Measurements from ENCODE around the gene KCNJ6. TPM values are rescaled to one million over a fixed set of nuclear protein-coding genes. Genes with fewer than 3 reads are reported as not detected.

KCNJ6 gene
- total and polyA plus RNA-seq, 2 of the 8 experiments (the other 6 are each of a cell fraction or from before 2014, with no cell fraction given), result 0.51 to 1.2 TPM

DNA sequence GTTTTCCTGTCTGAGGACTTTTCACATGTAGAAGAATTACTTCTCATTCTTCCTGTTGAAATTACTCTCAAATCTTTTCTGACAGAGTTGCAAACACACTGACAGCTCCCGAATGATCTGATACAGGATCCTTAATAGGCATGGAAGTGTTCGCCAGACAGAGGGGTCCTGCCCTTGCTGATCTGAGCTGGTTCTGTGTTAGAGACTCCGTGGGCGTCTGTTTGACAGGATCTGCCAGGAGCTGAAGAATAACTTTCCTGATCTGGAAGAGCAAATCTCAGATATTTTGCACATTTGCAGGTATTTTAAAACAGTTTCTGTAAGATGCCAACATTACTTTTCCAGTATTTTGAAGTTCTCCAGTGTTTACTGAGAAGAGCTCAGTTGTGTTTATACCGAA is 347.3 kb downstream of the KCNJ6 start:
- Histone ChIP-seq H3K18ac (ENCODE audit: extremely low read depth, low read length) (no peak overlapping the region), H4K20me1 (replicated peaks in 1 of 2; ENCODE audit: control insufficient read depth in 1 of 2, insufficient read depth in 2 of 2, low read length in 2 of 2) (no peaks in the 10 kb centered on the region), H3K9me3 (ENCODE audit: insufficient read depth in 2 of 2, low read depth in 1 of 2, low read length in 1 of 2) (no peaks in the 10 kb centered on the region), H4K5ac (ENCODE audit: insufficient read length, low read depth, low read length) (no peak overlapping the region), H2BK15ac (ENCODE audit: low read length) (no peak overlapping the region), H3K4me2 (ENCODE audit: insufficient read depth in 1 of 2, low read depth in 2 of 2, low read length in 2 of 2) (no peak overlapping the region), H3K27ac (ENCODE audit: low read depth, low read length) (no peak overlapping the region), H2BK12ac (ENCODE audit: low read depth, low read length) (no peak overlapping the region), H3K4me3 (ENCODE audit: extremely low read depth in 1 of 4, insufficient read depth in 2 of 4, low read depth in 3 of 4, low read length in 4 of 4) (no peak overlapping the region), H3K56ac (replicated peaks; ENCODE audit: insufficient read length, low read depth, low read length) (no peak overlapping the region), H3K23ac (ENCODE audit: insufficient read length) (no peak overlapping the region), H3K4me1 (replicated peaks in 1 of 4; ENCODE audit: control insufficient read depth in 3 of 4, insufficient read depth in 4 of 4, low read length in 3 of 4) (peaks cover 4 to 13% (median 11%) of the 10 kb centered on the region in 4 experiments), H3K79me1 (ENCODE audit: low read depth, low read length) (no peaks in the 10 kb centered on the region), H2AK5ac (ENCODE audit: low read depth, low read length) (no peak overlapping the region), H3K79me2 (ENCODE audit: control insufficient read depth in 1 of 2, insufficient read depth in 2 of 2, low read length in 2 of 2) (no peaks in the 10 kb centered on the region), H4K8ac (ENCODE audit: extremely low read depth, insufficient read depth, low read length) (no peak overlapping the region), H3K27me3 (replicated peaks in 1 of 4; ENCODE audit: control insufficient read depth in 3 of 4, extremely low read depth in 1 of 4, insufficient read depth in 3 of 4, low read length in 3 of 4) (no peaks in the 10 kb centered on the region), H2BK120ac (replicated peaks; ENCODE audit: low read depth, low read length) (no peak overlapping the region), H4K91ac (replicated peaks; ENCODE audit: insufficient read length, low read length) (no peak overlapping the region), H3K9ac (replicated peaks in 1 of 4; ENCODE audit: extremely low read depth in 1 of 4, low read depth in 3 of 4, low read length in 3 of 4) (no peak overlapping the region), H2BK5ac (ENCODE audit: low read depth, low read length) (no peak overlapping the region), H2AFZ (ENCODE audit: low read length) (no peak overlapping the region), H3K23me2 (ENCODE audit: low read depth, low read length) (peaks cover 5% of the 10 kb centered on the region; the same call in 1 of the 2 replicates), H3K14ac (ENCODE audit: insufficient read length) (no peak overlapping the region), H3K36me3 (ENCODE audit: control insufficient read depth in 2 of 4, insufficient read depth in 4 of 4, low read length in 3 of 4) (no peaks in the 10 kb centered on the region), H3K4ac (replicated peaks; ENCODE audit: insufficient read length, low read depth, low read length) (no peak overlapping the region), H2BK20ac (ENCODE audit: low read length) (no peak overlapping the region)
- ChIA-PET POLR2A (ENCODE audit: partially characterized antibody) (interaction anchor here (1.0 to 1.7 kb wide), 3 partner anchors 16 to 25 kb away, joined by 3 to 4 read pairs (median 3); no protein-coding TSS in a partner anchor), CTCF (ENCODE audit: partially characterized antibody) (interaction anchor here (1.2 to 2.3 kb wide), 6 partner anchors 12 to 295 kb away, joined by 3 to 7 read pairs (median 4); no protein-coding TSS in a partner anchor)
- FAIRE-seq, result no peak
- no peak for DNase-seq (ENCODE audit: low read depth in 1 of 2, low spot score in 2 of 2)
- 90% methylated on average over 5 of the region's 5 CpGs; no CpG with 5 or more reads in 1 of the 2 experiments for WGBS, 2 experiments (ENCODE audit: extremely low coverage in 1 of 2, insufficient coverage in 1 of 2, insufficient read length in 1 of 2, insufficient replicate concordance in 2 of 2, low coverage in 1 of 2, low lambda C conversion rate in 2 of 2, missing lambda C conversion rate in 1 of 2)
- TF ChIP-seq RNF2 (IDR thresholded peaks at IDR 0.05; ENCODE audit: borderline replicate concordance, low read depth, low read length, missing control alignments, poor library complexity, severe bottlenecking) (no peak), EGR1 (IDR thresholded peaks at IDR 0.05; ENCODE audit: borderline replicate concordance, low read depth, low read length) (no peak), RXRA (IDR thresholded peaks at IDR 0.05; ENCODE audit: insufficient read depth, low read depth, low read length) (no peak), POU5F1 (IDR thresholded peaks at IDR 0.05; ENCODE audit: low read depth, low read length) (no peak), TCF12 (IDR thresholded peaks at IDR 0.05; ENCODE audit: low read depth, low read length) (no peak), JUND (IDR thresholded peaks at IDR 0.05; ENCODE audit: low read length) (no peak), BRCA1 (IDR thresholded peaks at IDR 0.05; ENCODE audit: low read depth, low read length) (no peak), RBBP5 (IDR thresholded peaks at IDR 0.05; ENCODE audit: borderline replicate concordance, low read depth, low read length) (no peak), SIN3A (conservative IDR thresholded peaks at IDR 0.05 in 1 of 2, IDR thresholded peaks at IDR 0.05 in 1 of 2; ENCODE audit: low read depth in 1 of 2, low read length in 2 of 2) (no peak), SRF (IDR thresholded peaks at IDR 0.05; ENCODE audit: low read depth, low read length) (no peak)
- TF ChIP-seq, protein P1, sequence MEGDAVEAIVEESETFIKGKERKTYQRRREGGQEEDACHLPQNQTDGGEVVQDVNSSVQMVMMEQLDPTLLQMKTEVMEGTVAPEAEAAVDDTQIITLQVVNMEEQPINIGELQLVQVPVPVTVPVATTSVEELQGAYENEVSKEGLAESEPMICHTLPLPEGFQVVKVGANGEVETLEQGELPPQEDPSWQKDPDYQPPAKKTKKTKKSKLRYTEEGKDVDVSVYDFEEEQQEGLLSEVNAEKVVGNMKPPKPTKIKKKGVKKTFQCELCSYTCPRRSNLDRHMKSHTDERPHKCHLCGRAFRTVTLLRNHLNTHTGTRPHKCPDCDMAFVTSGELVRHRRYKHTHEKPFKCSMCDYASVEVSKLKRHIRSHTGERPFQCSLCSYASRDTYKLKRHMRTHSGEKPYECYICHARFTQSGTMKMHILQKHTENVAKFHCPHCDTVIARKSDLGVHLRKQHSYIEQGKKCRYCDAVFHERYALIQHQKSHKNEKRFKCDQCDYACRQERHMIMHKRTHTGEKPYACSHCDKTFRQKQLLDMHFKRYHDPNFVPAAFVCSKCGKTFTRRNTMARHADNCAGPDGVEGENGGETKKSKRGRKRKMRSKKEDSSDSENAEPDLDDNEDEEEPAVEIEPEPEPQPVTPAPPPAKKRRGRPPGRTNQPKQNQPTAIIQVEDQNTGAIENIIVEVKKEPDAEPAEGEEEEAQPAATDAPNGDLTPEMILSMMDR (IDR thresholded peaks at IDR 0.05; ENCODE audit: control extremely low read depth in 1 of 3, insufficient read depth in 1 of 3, low read depth in 1 of 3, low read length in 3 of 3), result no peak
